B cell (primary cell): ENCODE data around the gene SPATA32. TPM values are rescaled to one million over a fixed set of nuclear protein-coding genes. Genes with fewer than 3 reads are reported as not detected.

Source experiments
- ATAC-seq: fragments of 200-7000 bp; cut with Tn5 transposase; one replicate; pipeline ENCODE4 v1.10.0; 2021; ENCODE audit warnings: low read depth, mild to moderate bottlenecking, moderate number of reproducible peaks, moderate library complexity
- CTCF ChIA-PET: fragments of 350-600 bp; sonication (Branson Sonifier 250); formaldehyde crosslinking; loops from one replicate; lab custom pipeline; 2021; ENCODE audit warnings: antibody characterized with exemption, inconsistent platforms; lab: Charles Lee
- POLR2A ChIA-PET: fragments of 350-600 bp; sonication (Branson Sonifier 250); formaldehyde crosslinking; loops from one replicate; lab custom pipeline; 2021; ENCODE audit warnings: antibody characterized with exemption; lab: Charles Lee
- DNase-seq: peaks from one replicate; pipeline ENCODE4 v3.0.0; 2013
- H2AFZ ChIP-seq: 2 replicates; pipeline ENCODE4 v1.6.1; 2012; ENCODE audit warnings: mild to moderate bottlenecking, low read depth, low read length; ENCODE audit not compliant: insufficient read depth, poor library complexity, severe bottlenecking
- H3K27ac ChIP-seq, 2 donors: 1 replicate in 1 of 2; 2 replicates in 1 of 2; pipeline ENCODE4 v1.5.1; 2012 to 2013; ENCODE audit warnings: low read length in 2 of 2, mild to moderate bottlenecking in 2 of 2, moderate library complexity in 1 of 2
- H3K27me3 ChIP-seq, 4 experiments: fragments of 200-600 bp in 1 of 4; sonication (generic) in 1 of 4; replicated peaks in 1 of 4; 1 replicate in 2 of 4; 2 replicates in 2 of 4; pipeline versions ENCODE4 v1.6.1 to v1.7.0; 2013 to 2016; ENCODE audit warnings: low read length in 3 of 4, mild to moderate bottlenecking in 2 of 4, mixed read lengths in 1 of 4, moderate library complexity in 1 of 4; ENCODE audit not compliant: insufficient read depth in 4 of 4, control insufficient read depth in 3 of 4; ENCODE audit errors: control extremely low read depth in 1 of 4
- H3K36me3 ChIP-seq, 2 experiments: replicated peaks in 1 of 2; 1 replicate in 1 of 2; 2 replicates in 1 of 2; pipeline versions ENCODE4 v1.6.1 to v1.7.1; 2013; ENCODE audit warnings: low read length in 1 of 2; ENCODE audit not compliant: insufficient read depth in 2 of 2, control insufficient read depth in 1 of 2; ENCODE audit errors: control extremely low read depth in 1 of 2, extremely low read depth in 1 of 2
- H3K4me1 ChIP-seq, 2 donors: fragments of 200-600 bp in 1 of 2; sonication (generic) in 1 of 2; 1 replicate in 1 of 2; 2 replicates in 1 of 2; pipeline versions ENCODE4 v1.5.1 to v1.6.1; 2013 to 2017; ENCODE audit warnings: low read length in 2 of 2; ENCODE audit not compliant: control insufficient read depth in 2 of 2, insufficient read depth in 2 of 2
- H3K4me2 ChIP-seq: replicated peaks from 2 replicates; pipeline ENCODE3; 2012; ENCODE audit warnings: mild to moderate bottlenecking, low read depth, low read length; ENCODE audit not compliant: poor library complexity, severe bottlenecking
- H3K4me3 ChIP-seq, 5 experiments: fragments of 200-600 bp in 1 of 5; sonication (generic) in 1 of 5; 1 replicate in 3 of 5; 2 replicates in 2 of 5; pipeline versions ENCODE4 v1.5.1 to v1.7.0; 2011 to 2016; ENCODE audit warnings: low read length in 4 of 5, mild to moderate bottlenecking in 4 of 5, low read depth in 2 of 5, control low read depth in 1 of 5, moderate library complexity in 1 of 5; ENCODE audit not compliant: insufficient read depth in 1 of 5; ENCODE audit errors: control extremely low read depth in 1 of 5, extremely low read depth in 1 of 5
- H3K79me2 ChIP-seq: fragments of 200-600 bp; sonication (generic); one replicate; pipeline ENCODE4 v1.6.0; 2016; ENCODE audit warnings: low read length; ENCODE audit not compliant: control insufficient read depth, insufficient read depth
- H3K9ac ChIP-seq: fragments of 200-600 bp; sonication (generic); 2 replicates; pipeline ENCODE4 v1.6.1; 2017; ENCODE audit warnings: mild to moderate bottlenecking, low read length, moderate library complexity
- H3K9me3 ChIP-seq, 3 donors: one replicate each; pipeline versions ENCODE4 v1.6.1 to v1.7.1; 2013; ENCODE audit warnings: low read length in 2 of 3; ENCODE audit not compliant: control insufficient read depth in 2 of 3, insufficient read depth in 1 of 3; ENCODE audit errors: control extremely low read depth in 1 of 3
- H4K20me1 ChIP-seq: 2 replicates; pipeline ENCODE4 v1.6.0; 2012; ENCODE audit warnings: mild to moderate bottlenecking, low read length; ENCODE audit not compliant: insufficient read depth, control insufficient read depth, poor library complexity, severe bottlenecking
- H3K27ac Mint-ChIP-seq: one replicate; pipeline ENCODE4 v1.8.0; 2021; ENCODE audit warnings: mixed read lengths
- H3K27me3 Mint-ChIP-seq: one replicate; pipeline ENCODE4 v1.8.0; 2021; ENCODE audit warnings: mixed read lengths
- H3K4me1 Mint-ChIP-seq: one replicate; pipeline ENCODE4 v1.8.0; 2021; ENCODE audit warnings: mixed read lengths
- H3K4me3 Mint-ChIP-seq: one replicate; pipeline ENCODE4 v1.8.0; 2021; ENCODE audit warnings: mixed read lengths
- H3K9me3 Mint-ChIP-seq: one replicate; pipeline ENCODE4 v1.8.0; 2022; ENCODE audit warnings: mixed read lengths; ENCODE audit not compliant: insufficient read depth
- EZH2 ChIP-seq: IDR thresholded peaks from 2 replicates; pipeline ENCODE4 v1.6.1; 2012; ENCODE audit warnings: borderline replicate concordance, low read depth, mild to moderate bottlenecking, moderate library complexity, low read length; ENCODE audit not compliant: insufficient read depth, poor library complexity, severe bottlenecking
- WGBS: methylation state at CpG from one replicate; pipeline ENCODE4 v1.1.5; 2013; ENCODE audit warnings: missing lambda C conversion rate; ENCODE audit not compliant: insufficient coverage; 5-methylcytosine and 5-hydroxymethylcytosine counted together
- intact Hi-C: fragments of 100-400 bp; cut with micrococcal nuclease; formaldehyde crosslinking; loops from one replicate; pipeline ENCODE4 v1.10.0; 2022
- polyA plus RNA-seq: library from polyadenylated mRNA; depleted of rRNA; stranded (reverse); fragments of >200 nt; gene quantifications from 2 replicates; pipeline ENCODE4 v1.2.3, GENCODE V29; 2012
- total RNA-seq, 2 donors: library from RNA; stranded (reverse); fragments of 120-200 nt in 1 of 2; gene quantifications; 1 replicate in 1 of 2; 2 replicates in 1 of 2; pipeline versions ENCODE4 v1.2.3 to v1.2.4, GENCODE V29; 2013 to 2022
- TF ChIP-seq, protein P1 (sequence below): fragments of 200-600 bp; IDR thresholded peaks from one replicate; pipeline ENCODE4 v1.8.0; 2022; ENCODE audit warnings: antibody characterized with exemption, mild to moderate bottlenecking

SPATA32 gene
- total and polyA plus RNA-seq, 2 donors (not counting 1 experiment from before 2014, with no cell fraction given) = 0.12 to 0.52 TPM

DNA sequence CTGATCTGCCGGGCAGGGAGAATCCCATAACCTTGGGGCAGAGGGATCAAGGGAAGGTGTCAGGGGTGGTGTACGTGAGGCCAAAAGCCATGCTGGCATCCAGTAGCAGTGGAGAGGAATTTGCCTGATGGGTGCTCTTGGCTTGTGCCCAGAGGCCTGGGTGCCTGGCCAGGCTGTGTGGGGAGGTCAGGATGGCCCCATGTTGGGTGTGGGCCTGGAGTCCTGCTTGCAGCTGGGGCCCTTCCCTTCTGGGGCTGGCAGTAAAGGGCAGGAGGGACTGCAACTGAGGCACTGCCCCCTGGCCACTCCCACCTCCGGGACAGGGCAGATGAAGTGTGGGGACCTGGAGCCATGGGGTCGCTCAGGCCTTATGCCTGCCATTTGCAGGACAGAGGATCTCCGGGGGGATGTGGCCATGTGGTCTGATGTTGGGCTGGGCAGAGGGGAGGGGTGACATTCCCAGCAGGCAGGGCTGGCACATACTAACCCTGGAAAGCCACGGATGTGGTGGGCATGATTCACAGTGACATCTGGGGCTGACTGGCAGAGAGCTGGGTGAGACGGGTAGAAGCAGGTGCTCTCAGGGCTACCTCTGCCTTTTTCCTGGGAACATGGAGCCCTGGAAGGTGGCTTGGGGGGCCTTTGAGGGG is 36.7 kb downstream of the SPATA32 start:
- H3K9me3 ChIP-seq = no peaks in the 10 kb centered on the region
- H3K4me2 ChIP-seq = peak overlapping the region; percentile 92
- H3K27ac Mint-ChIP-seq = peak overlapping the region; percentile 99
- 15% methylated on average over 7 of the region's 7 CpGs for WGBS
- TF ChIP-seq, protein P1, sequence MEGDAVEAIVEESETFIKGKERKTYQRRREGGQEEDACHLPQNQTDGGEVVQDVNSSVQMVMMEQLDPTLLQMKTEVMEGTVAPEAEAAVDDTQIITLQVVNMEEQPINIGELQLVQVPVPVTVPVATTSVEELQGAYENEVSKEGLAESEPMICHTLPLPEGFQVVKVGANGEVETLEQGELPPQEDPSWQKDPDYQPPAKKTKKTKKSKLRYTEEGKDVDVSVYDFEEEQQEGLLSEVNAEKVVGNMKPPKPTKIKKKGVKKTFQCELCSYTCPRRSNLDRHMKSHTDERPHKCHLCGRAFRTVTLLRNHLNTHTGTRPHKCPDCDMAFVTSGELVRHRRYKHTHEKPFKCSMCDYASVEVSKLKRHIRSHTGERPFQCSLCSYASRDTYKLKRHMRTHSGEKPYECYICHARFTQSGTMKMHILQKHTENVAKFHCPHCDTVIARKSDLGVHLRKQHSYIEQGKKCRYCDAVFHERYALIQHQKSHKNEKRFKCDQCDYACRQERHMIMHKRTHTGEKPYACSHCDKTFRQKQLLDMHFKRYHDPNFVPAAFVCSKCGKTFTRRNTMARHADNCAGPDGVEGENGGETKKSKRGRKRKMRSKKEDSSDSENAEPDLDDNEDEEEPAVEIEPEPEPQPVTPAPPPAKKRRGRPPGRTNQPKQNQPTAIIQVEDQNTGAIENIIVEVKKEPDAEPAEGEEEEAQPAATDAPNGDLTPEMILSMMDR = no peak
- TF ChIP-seq EZH2 = no peak
- POLR2A ChIA-PET = interaction anchor here (0.8 to 3.0 kb wide), 9 partner anchors 10 to 92 kb away, joined by 3 to 51 read pairs (median 5); partner anchors contain the start of genes ACBD4, HEXIM1, HEXIM2 and MAP3K14
- peak overlapping the region; percentile 99 to 100 for H3K27ac ChIP-seq
- H3K9ac ChIP-seq = peak overlapping the region; percentile 97
- peaks cover 78% of the 10 kb centered on the region for H3K4me1 Mint-ChIP-seq
- ATAC-seq (no peak), DNase-seq (peak; percentile 33)
- no peaks in the 10 kb centered on the region for H4K20me1 ChIP-seq
- no peaks in the 10 kb centered on the region for H3K36me3 ChIP-seq
- peaks cover 69 to 85% of the 10 kb centered on the region in 2 donors for H3K4me1 ChIP-seq
- no peak overlapping the region for H2AFZ ChIP-seq
- no peaks in the 10 kb centered on the region for H3K27me3 ChIP-seq
- peaks cover 84% of the 10 kb centered on the region for H3K79me2 ChIP-seq
- no peaks in the 10 kb centered on the region for H3K27me3 Mint-ChIP-seq
- peak overlapping the region; percentile 100 for H3K4me3 Mint-ChIP-seq
- intact Hi-C loops = no loop called here
- no peaks in the 10 kb centered on the region for H3K9me3 Mint-ChIP-seq
- CTCF ChIA-PET = interaction anchor here (1.0 to 15.7 kb wide), 11 partner anchors 9 to 92 kb away, joined by 3 to 737 read pairs (median 4); partner anchors contain the start of genes ACBD4, HEXIM1 and MAP3K14
- H3K4me3 ChIP-seq = peak overlapping the region; percentile 62 to 96 (median 90)

DNA sequence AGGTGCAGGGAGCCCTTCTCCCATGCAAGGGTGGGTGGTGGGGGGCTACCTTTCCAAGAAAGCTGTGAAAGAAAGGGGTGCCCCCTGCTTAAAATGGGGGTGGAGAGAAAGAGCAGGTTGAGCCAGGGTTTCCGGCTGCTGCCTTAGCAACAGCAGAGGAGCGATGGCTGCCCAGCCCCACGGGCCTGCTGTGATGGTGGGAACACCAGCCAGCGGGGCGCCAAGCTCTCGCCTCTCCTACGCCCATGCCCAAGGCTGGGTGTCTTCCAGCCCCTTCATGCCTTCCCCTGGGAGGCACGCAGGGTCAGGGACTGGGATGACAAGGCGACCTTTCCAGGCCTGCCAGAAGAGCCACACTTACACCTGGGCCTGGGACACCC is 37.2 kb downstream of the SPATA32 start:
- Histone ChIP-seq H3K27ac (peak overlapping the region; percentile 99 to 100), H3K36me3 (peaks cover 0 to 3% of the 10 kb centered on the region in 2 experiments), H3K4me1 (peaks cover 67 to 83% of the 10 kb centered on the region in 2 donors), H3K27me3 (no peaks in the 10 kb centered on the region), H4K20me1 (no peaks in the 10 kb centered on the region), H3K79me2 (peaks cover 79% of the 10 kb centered on the region), H3K9me3 (no peaks in the 10 kb centered on the region), H3K9ac (peak overlapping the region; percentile 97), H2AFZ (no peak overlapping the region), H3K4me2 (peak overlapping the region; percentile 92), H3K4me3 (peak overlapping the region; percentile 62 to 96 (median 90))
- peaks cover 78% of the 10 kb centered on the region for H3K4me1 Mint-ChIP-seq
- H3K4me3 Mint-ChIP-seq = peak overlapping the region; percentile 100
- peak; percentile 32 for DNase-seq
- POLR2A ChIA-PET = interaction anchor here (1.7 to 3.0 kb wide), 3 partner anchors 23 to 93 kb away, joined by 6 to 51 read pairs (median 22); partner anchors contain the start of genes HEXIM1 and MAP3K14
- ATAC-seq = no peak
- intact Hi-C loops = no loop called here
- TF ChIP-seq, protein P1 = no peak
- TF ChIP-seq EZH2 = no peak
- WGBS = 40% methylated on average over 9 of the region's 9 CpGs
- peak overlapping the region; percentile 99 for H3K27ac Mint-ChIP-seq
- no peaks in the 10 kb centered on the region for H3K27me3 Mint-ChIP-seq
- no peaks in the 10 kb centered on the region for H3K9me3 Mint-ChIP-seq
- CTCF ChIA-PET = interaction anchor here (0.7 to 15.7 kb wide), 2 partner anchors 15 to 89 kb away, joined by 3 to 737 read pairs; partner anchors contain the start of gene ACBD4
